ENCODE results near the gene ERCC2. TPM values are rescaled to one million over a fixed set of nuclear protein-coding genes. Genes with fewer than 3 reads are reported as not detected.

Gene ERCC2
- total and polyA plus RNA-seq, 2 of the 4 experiments (the other 2 are of a cell fraction) = 30.6 to 66.5 TPM

DNA sequence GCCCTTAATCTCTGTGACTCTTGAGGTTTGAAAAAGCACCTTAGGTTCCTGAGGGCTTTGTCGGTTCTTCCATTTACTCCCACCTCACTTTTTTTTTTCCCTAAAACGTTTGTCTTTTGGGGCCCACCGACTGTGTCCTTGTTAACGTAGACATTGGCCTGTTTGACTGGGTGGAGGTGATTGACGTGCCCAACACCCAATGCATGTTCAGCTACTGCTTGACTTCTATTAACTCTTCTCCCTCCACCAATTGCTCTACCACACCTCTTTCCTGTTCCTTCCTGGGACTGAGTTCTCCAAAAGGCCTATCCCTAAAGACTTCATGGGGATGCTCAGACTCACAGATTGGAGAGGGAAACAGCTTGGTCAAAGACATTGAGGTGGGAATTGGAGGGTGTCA lies 65.0 kb downstream of the ERCC2 start:
- Histone ChIP-seq H2BK20ac (ENCODE audit: low read depth, low read length) (no peak overlapping the region), H3K9me1 (ENCODE audit: insufficient read depth, low read length) (peaks cover 5% of the 10 kb centered on the region; the same call in 1 of the 2 replicates), H4K20me1 (ENCODE audit: insufficient read depth, low read length) (no peaks in the 10 kb centered on the region), H3K36me3 (ENCODE audit: control insufficient read depth, insufficient read depth, low read length) (peaks cover 14% of the 10 kb centered on the region; the same call in 1 of the 2 replicates), H2AK9ac (replicated peaks; ENCODE audit: low read depth, low read length, poor library complexity) (no peak overlapping the region), H4K91ac (ENCODE audit: insufficient read depth, low read depth, low read length) (no peak overlapping the region), H3K18ac (ENCODE audit: low read depth, low read length) (no peak overlapping the region), H3K9ac (ENCODE audit: low read depth, low read length) (no peak overlapping the region), H4K5ac (ENCODE audit: low read depth, low read length) (no peak overlapping the region), H3K4me1 (ENCODE audit: control insufficient read depth, insufficient read depth, low read length) (no peaks in the 10 kb centered on the region), H2AFZ (replicated peaks; ENCODE audit: low read length, poor library complexity) (no peak overlapping the region), H3K27ac (ENCODE audit: insufficient read depth, low read length) (no peak overlapping the region), H3K14ac (replicated peaks; ENCODE audit: low read depth, low read length) (no peak overlapping the region), H3K4me2 (ENCODE audit: low read depth, low read length) (no peak overlapping the region), H3K4me3 (ENCODE audit: insufficient read depth, low read depth, low read length) (no peak overlapping the region), H2BK120ac (ENCODE audit: low read depth, low read length) (no peak overlapping the region), H3K4ac (ENCODE audit: low read depth, low read length) (no peak overlapping the region), H3K9me3 (ENCODE audit: control insufficient read depth, insufficient read depth, low read length) (0 out of 2 replicates have a peak, but pooled peaks cover 2% of the 10 kb centered on the region), H2AK5ac (ENCODE audit: low read depth, low read length) (no peak overlapping the region), H2BK15ac (ENCODE audit: low read depth, low read length) (no peak overlapping the region), H4K8ac (ENCODE audit: low read depth in 2 of 2, low read length in 2 of 2) (no peak overlapping the region), H2BK5ac (ENCODE audit: low read depth, low read length, poor library complexity, severe bottlenecking) (no peak overlapping the region), H3K23ac (ENCODE audit: low read depth, low read length) (no peak overlapping the region), H3K56ac (ENCODE audit: extremely low read depth, insufficient read depth, low read length) (no peak overlapping the region), H3K79me1 (ENCODE audit: low read depth in 1 of 2, low read length in 2 of 2) (no peaks in the 10 kb centered on the region), H3K27me3 (ENCODE audit: control insufficient read depth, insufficient read depth, low read length) (no peaks in the 10 kb centered on the region)
- POLR2A ChIA-PET (ENCODE audit: unreplicated experiment) = interaction anchor here (0.5 kb wide), 1 partner anchor 893 kb away, joined by 10 read pairs; no protein-coding TSS in a partner anchor
- in situ Hi-C loops (cut with MboI; ENCODE audit: low sequenced_read_pairs) (no loop called here), intact Hi-C loops (cut with micrococcal nuclease) (no loop called here), dilution Hi-C loops (cut with HindIII; ENCODE audit: low sequenced_read_pairs, unreplicated experiment) (no loop called here)
- no peak for ATAC-seq (ENCODE audit: low read depth)
- BruUV-seq (replicated peaks) = no TSS peak
- WGBS, 2 experiments (ENCODE audit: extremely low coverage in 2 of 2, insufficient read length in 1 of 2) = no CpG with 5 or more reads among the region's 5 CpGs
- DNase-seq = no peak
- CTCF ChIA-PET = no interaction called here
- TF ChIP-seq FOS (IDR thresholded peaks at IDR 0.05; ENCODE audit: low read depth, low read length) = no peak
- TF ChIP-seq POLR2A (IDR thresholded peaks at IDR 0.05; ENCODE audit: low read depth, low read length) = no peak
- TF ChIP-seq, protein P1, sequence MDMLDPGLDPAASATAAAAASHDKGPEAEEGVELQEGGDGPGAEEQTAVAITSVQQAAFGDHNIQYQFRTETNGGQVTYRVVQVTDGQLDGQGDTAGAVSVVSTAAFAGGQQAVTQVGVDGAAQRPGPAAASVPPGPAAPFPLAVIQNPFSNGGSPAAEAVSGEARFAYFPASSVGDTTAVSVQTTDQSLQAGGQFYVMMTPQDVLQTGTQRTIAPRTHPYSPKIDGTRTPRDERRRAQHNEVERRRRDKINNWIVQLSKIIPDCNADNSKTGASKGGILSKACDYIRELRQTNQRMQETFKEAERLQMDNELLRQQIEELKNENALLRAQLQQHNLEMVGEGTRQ (IDR thresholded peaks at IDR 0.05; ENCODE audit: low read depth, low read length) = no peak
- TF ChIP-seq MAZ (IDR thresholded peaks at IDR 0.05; ENCODE audit: borderline replicate concordance, low read depth, low read length) = no peak
- no peak for TF ChIP-seq RAD21 (IDR thresholded peaks at IDR 0.05; ENCODE audit: low read length)
- no peak for TF ChIP-seq CEBPB (IDR thresholded peaks at IDR 0.05; ENCODE audit: low read depth, low read length)
- TF ChIP-seq BHLHE40 (IDR thresholded peaks at IDR 0.05; ENCODE audit: low read depth, low read length) = no peak

Measured in IMR-90 (cell line).